Central memory CD4-positive, alpha-beta T cell (primary cell): ENCODE data around the gene RLIM.
A peak's percentile ranks its signal among the peaks of the same experiment; 100 is the strongest.
"Not testable (repeated sequence)": the region's sequence is repeated elsewhere in the genome, so short reads cannot be mapped to it uniquely, and the experiment has no call there.

Source experiments
- DNase-seq: peaks from one replicate; pipeline ENCODE4 v3.0.0; 2022
- total RNA-seq, 3 experiments: gene quantifications; one replicate each; lab custom pipeline; 2026; lab: John Stamatoyannopoulos, UW

Gene RLIM
- total RNA-seq = 156 to 287 (median 201) reads per million in 3 experiments

- DNase-seq = peak; percentile 95
These were observed at the start of gene RLIM for GRCh38 chrX:74614093-74614909. TSS of gene RLIM (minus strand) at chrX:74614624. CDS start at chrX:74595977, 18,647 bp downstream.

- DNase-seq = no peak
These were observed 41.8 kb upstream of the RLIM start for GRCh38 chrX:74656079-74656745.

- not testable (repeated sequence) for DNase-seq
These were observed 40.5 kb upstream of the RLIM start for GRCh38 chrX:74654953-74655352.

- DNase-seq = no peak
These were observed 22.4 kb upstream of the RLIM start for GRCh38 chrX:74636749-74637314.

GRCh38 chrX:74613370-74614092, 893 bp downstream of the RLIM start:
- DNase-seq = no peak

- DNase-seq = no peak
These were observed 7.6 kb downstream of the RLIM start for GRCh38 chrX:74606799-74607198.

GRCh38 chrX:74606342-74606741, 8.1 kb downstream of the RLIM start:
- no peak for DNase-seq

GRCh38 chrX:74603040-74603439, 11.4 kb downstream of the RLIM start:
- DNase-seq = no peak

GRCh38 chrX:74602142-74602541, 12.3 kb downstream of the RLIM start:
- no peak for DNase-seq

- DNase-seq = no peak
These were observed 20.8 kb downstream of the RLIM start for GRCh38 chrX:74593593-74593992.

- DNase-seq = no peak
These were observed 28.7 kb downstream of the RLIM start for GRCh38 chrX:74585766-74586165.

GRCh38 chrX:74579597-74580198, 34.7 kb downstream of the RLIM start:
- no peak for DNase-seq

GRCh38 chrX:74578137-74578536, 36.3 kb downstream of the RLIM start:
- DNase-seq = no peak

- no peak for DNase-seq
These were observed 57.0 kb downstream of the RLIM start for GRCh38 chrX:74557378-74557777.

- DNase-seq = no peak
These were observed 62.5 kb downstream of the RLIM start for GRCh38 chrX:74551934-74552333.

- peak; percentile 80 for DNase-seq
These were observed 64.1 kb downstream of the RLIM start for GRCh38 chrX:74550295-74550802.

- no peak for DNase-seq
These were observed 67.4 kb downstream of the RLIM start for GRCh38 chrX:74546984-74547383.

GRCh38 chrX:74545880-74546523, 68.4 kb downstream of the RLIM start:
- no peak for DNase-seq

- no peak for DNase-seq
These were observed 73.7 kb downstream of the RLIM start for GRCh38 chrX:74540635-74541249.

- no peak for DNase-seq
These were observed 77.5 kb downstream of the RLIM start for GRCh38 chrX:74536832-74537371.
